NT2/D1 (cell line): ENCODE results near the gene OR52I2.

Source experiments
- SUZ12 ChIP-seq: IDR thresholded peaks from 2 replicates; pipeline ENCODE4 v1.6.1; 2011; ENCODE audit not compliant: insufficient read length, insufficient read depth; ENCODE audit errors: extremely low read depth
- YY1 ChIP-seq: IDR thresholded peaks from 2 replicates; pipeline ENCODE4 v1.6.1; 2011; ENCODE audit not compliant: insufficient read length, insufficient read depth
- ZNF274 ChIP-seq: IDR thresholded peaks from 2 replicates; pipeline ENCODE4 v1.6.1; 2011; ENCODE audit warnings: mild to moderate bottlenecking, low read depth, low read length

- no peak for TF ChIP-seq SUZ12
- no peak for TF ChIP-seq ZNF274
- no peak for TF ChIP-seq YY1
Measured at GRCh38 chr11:4569075-4569474, 12.5 kb upstream of the OR52I2 start.
